H1 (cell line): ENCODE measurements around the gene ZDHHC11B. TPM values are rescaled to one million over a fixed set of nuclear protein-coding genes. Genes with fewer than 3 reads are reported as not detected.

Source experiments
- CTCF ChIA-PET: fragments of 300-600 bp; sonication (Branson Sonifier 250); formaldehyde crosslinking; loops from one replicate; lab custom pipeline; 2021; ENCODE audit not compliant: partially characterized antibody; lab: Charles Lee
- POLR2A ChIA-PET: fragments of 300-600 bp; sonication (Branson Sonifier 250); formaldehyde crosslinking; loops from one replicate; lab custom pipeline; 2021; ENCODE audit warnings: inconsistent platforms; ENCODE audit not compliant: partially characterized antibody; lab: Charles Lee
- DNase-seq, 2 experiments: peaks; one replicate each; pipeline versions ENCODE4 v3.0.0 to v3.0.0-alpha.2; 2010 to 2022; ENCODE audit warnings: low spot score in 2 of 2, low read depth in 1 of 2, mixed read lengths in 1 of 2
- FAIRE-seq: peaks from 2 replicates; lab custom pipeline; 2011; peaks lifted over from hg19 to GRCh38; lab: Jason Lieb, UNC
- H2AFZ ChIP-seq: 2 replicates; pipeline ENCODE4 v1.8.1; 2012; ENCODE audit warnings: low read length, inconsistent platforms
- H2AK5ac ChIP-seq: 2 replicates; pipeline ENCODE4 v1.6.1; 2013; ENCODE audit warnings: low read depth, low read length
- H2BK120ac ChIP-seq: replicated peaks from 2 replicates; pipeline ENCODE3; 2013; ENCODE audit warnings: low read depth, low read length, inconsistent platforms
- H2BK12ac ChIP-seq: 2 replicates; pipeline ENCODE4 v1.6.1; 2013; ENCODE audit warnings: low read depth, low read length
- H2BK15ac ChIP-seq: 2 replicates; pipeline ENCODE4 v1.6.1; 2013; ENCODE audit warnings: low read length
- H2BK20ac ChIP-seq: 2 replicates; pipeline ENCODE4 v1.6.1; 2013; ENCODE audit warnings: low read length
- H2BK5ac ChIP-seq: 2 replicates; pipeline ENCODE4 v1.6.1; 2013; ENCODE audit warnings: low read depth, low read length
- H3K14ac ChIP-seq: 2 replicates; pipeline ENCODE4 v1.6.1; 2013; ENCODE audit warnings: inconsistent platforms; ENCODE audit not compliant: insufficient read length
- H3K18ac ChIP-seq: 2 replicates; pipeline ENCODE4 v1.6.1; 2013; ENCODE audit warnings: low read length; ENCODE audit errors: extremely low read depth
- H3K23ac ChIP-seq: 2 replicates; pipeline ENCODE4 v1.6.1; 2013; ENCODE audit warnings: inconsistent platforms; ENCODE audit not compliant: insufficient read length
- H3K23me2 ChIP-seq: 2 replicates; pipeline ENCODE4 v1.6.1; 2013; ENCODE audit warnings: low read depth, low read length
- H3K27ac ChIP-seq: 2 replicates; pipeline ENCODE4 v1.6.1; 2011; ENCODE audit warnings: low read depth, low read length, inconsistent platforms
- H3K27me3 ChIP-seq, 4 experiments: replicated peaks in 1 of 4; 1 replicate in 1 of 4; 2 replicates in 3 of 4; pipeline versions ENCODE4 v1.6.1 to v1.8.1; 2011 to 2013; ENCODE audit warnings: low read length in 3 of 4, mild to moderate bottlenecking in 3 of 4, inconsistent platforms in 2 of 4, mixed read lengths in 2 of 4, moderate library complexity in 1 of 4; ENCODE audit not compliant: control insufficient read depth in 3 of 4, insufficient read depth in 3 of 4; ENCODE audit errors: extremely low read depth in 1 of 4
- H3K36me3 ChIP-seq, 4 experiments: 2 replicates each; pipeline versions ENCODE4 v1.6.1 to v1.8.1; 2011 to 2013; ENCODE audit warnings: mild to moderate bottlenecking in 4 of 4, low read length in 3 of 4, moderate library complexity in 2 of 4, control low read depth in 1 of 4, inconsistent platforms in 1 of 4; ENCODE audit not compliant: insufficient read depth in 4 of 4, control insufficient read depth in 2 of 4
- H3K4ac ChIP-seq: replicated peaks from 2 replicates; pipeline ENCODE3; 2013; ENCODE audit warnings: low read length, low read depth, mixed read lengths, inconsistent platforms; ENCODE audit not compliant: insufficient read length
- H3K4me1 ChIP-seq, 4 experiments: replicated peaks in 1 of 4; 1 replicate in 1 of 4; 2 replicates in 3 of 4; pipeline versions ENCODE4 v1.6.1 to v1.8.1; 2011 to 2013; ENCODE audit warnings: low read length in 3 of 4, inconsistent platforms in 2 of 4, mixed read lengths in 1 of 4; ENCODE audit not compliant: insufficient read depth in 4 of 4, control insufficient read depth in 3 of 4
- H3K4me2 ChIP-seq, 2 experiments: 2 replicates each; pipeline versions ENCODE4 v1.6.1 to v1.8.1; 2011 to 2013; ENCODE audit warnings: low read depth in 2 of 2, low read length in 2 of 2, control low read depth in 1 of 2, inconsistent platforms in 1 of 2, mild to moderate bottlenecking in 1 of 2; ENCODE audit not compliant: insufficient read depth in 1 of 2
- H3K4me3 ChIP-seq, 4 experiments: fragments of 200-600, 300-600 bp in 1 of 4; sonication (generic), shearing (Covaris generic), sonication (Bioruptor Twin) in 1 of 4; 2 replicates each; pipeline versions ENCODE4 v1.5.1 to v1.8.1; 2011 to 2016; ENCODE audit warnings: low read length in 4 of 4, low read depth in 3 of 4, control low read depth in 2 of 4, inconsistent platforms in 2 of 4, mild to moderate bottlenecking in 2 of 4, mixed read lengths in 1 of 4, moderate library complexity in 1 of 4; ENCODE audit not compliant: insufficient read depth in 2 of 4; ENCODE audit errors: extremely low read depth in 1 of 4
- H3K56ac ChIP-seq: replicated peaks from 2 replicates; pipeline ENCODE3; 2013; ENCODE audit warnings: low read depth, mild to moderate bottlenecking, mixed read lengths, low read length, inconsistent platforms; ENCODE audit not compliant: insufficient read length
- H3K79me1 ChIP-seq: 2 replicates; pipeline ENCODE4 v1.6.1; 2013; ENCODE audit warnings: low read depth, low read length, control low read depth
- H3K79me2 ChIP-seq, 2 experiments: 2 replicates each; pipeline versions ENCODE4 v1.6.1 to v1.8.1; 2012 to 2013; ENCODE audit warnings: low read length in 2 of 2, mild to moderate bottlenecking in 2 of 2, inconsistent platforms in 1 of 2; ENCODE audit not compliant: insufficient read depth in 2 of 2, control insufficient read depth in 1 of 2
- H3K9ac ChIP-seq, 4 experiments: replicated peaks in 1 of 4; 1 replicate in 1 of 4; 2 replicates in 3 of 4; pipeline versions ENCODE4 v1.6.1 to v1.8.1; 2011 to 2013; ENCODE audit warnings: low read depth in 3 of 4, low read length in 3 of 4, control low read depth in 2 of 4, mild to moderate bottlenecking in 2 of 4, moderate library complexity in 2 of 4, inconsistent platforms in 1 of 4; ENCODE audit errors: extremely low read depth in 1 of 4
- H3K9me3 ChIP-seq, 2 experiments: 2 replicates each; pipeline versions ENCODE4 v1.6.1 to v1.8.1; 2012 to 2013; ENCODE audit warnings: mild to moderate bottlenecking in 2 of 2, moderate library complexity in 2 of 2, control low read depth in 1 of 2, inconsistent platforms in 1 of 2, low read depth in 1 of 2, low read length in 1 of 2, mixed read lengths in 1 of 2; ENCODE audit not compliant: insufficient read depth in 2 of 2
- H4K20me1 ChIP-seq, 2 experiments: replicated peaks in 1 of 2; 2 replicates each; pipeline versions ENCODE3 to v1.8.1; 2011 to 2013; ENCODE audit warnings: inconsistent platforms in 2 of 2, low read length in 2 of 2, mild to moderate bottlenecking in 1 of 2; ENCODE audit not compliant: insufficient read depth in 2 of 2, control insufficient read depth in 1 of 2
- H4K5ac ChIP-seq: 2 replicates; pipeline ENCODE4 v1.6.1; 2013; ENCODE audit warnings: low read length, low read depth, mixed read lengths, inconsistent platforms; ENCODE audit not compliant: insufficient read length
- H4K8ac ChIP-seq: 2 replicates; pipeline ENCODE4 v1.8.0; 2013; ENCODE audit warnings: mild to moderate bottlenecking, moderate library complexity, low read length, inconsistent platforms; ENCODE audit not compliant: insufficient read depth; ENCODE audit errors: extremely low read depth
- H4K91ac ChIP-seq: replicated peaks from 2 replicates; pipeline ENCODE3; 2013; ENCODE audit warnings: low read length, mixed read lengths, inconsistent platforms; ENCODE audit not compliant: insufficient read length
- ATF2 ChIP-seq: IDR thresholded peaks from 2 replicates; pipeline ENCODE4 v1.6.1; 2012; ENCODE audit warnings: low read length, inconsistent platforms
- KDM5A ChIP-seq: fragments of 200-600 bp; IDR thresholded peaks from 2 replicates; pipeline ENCODE4 v1.7.1; 2012; ENCODE audit warnings: mild to moderate bottlenecking, low read length, inconsistent platforms, mixed read lengths
- POLR2A ChIP-seq, 2 experiments: IDR thresholded peaks; 1 replicate in 1 of 2; 2 replicates in 1 of 2; pipeline ENCODE4 v1.6.1; 2011; ENCODE audit warnings: low read depth in 2 of 2, low read length in 2 of 2, mild to moderate bottlenecking in 2 of 2; ENCODE audit errors: control extremely low read depth in 1 of 2
- WGBS, 2 experiments: shearing (Covaris generic) in 1 of 2; methylation state at CpG; one replicate each; pipeline versions ENCODE4 v1.1.6 to v1.1.7; 2013 to 2015; ENCODE audit warnings: low lambda C conversion rate in 2 of 2, mixed read lengths in 2 of 2, inconsistent platforms in 1 of 2, low coverage in 1 of 2, missing lambda C conversion rate in 1 of 2; ENCODE audit not compliant: insufficient replicate concordance in 2 of 2, insufficient coverage in 1 of 2, insufficient read length in 1 of 2; ENCODE audit errors: extremely low coverage in 1 of 2, missing lambda C conversion rate in 1 of 2; 5-methylcytosine and 5-hydroxymethylcytosine counted together
- polyA plus RNA-seq, 7 experiments: library from polyadenylated mRNA; depleted of rRNA in 3 of 7; stranded (reverse) in 5 of 7; unstranded in 2 of 7; fragments of >200 nt in 5 of 7; fragments of 200-250 nt in 2 of 7; gene quantifications; 1 replicate in 5 of 7; 2 replicates in 1 of 7; 4 replicates in 1 of 7; pipeline versions ENCODE4 v1.2.1 to v1.2.3, GENCODE V29; 2011 to 2013; ENCODE audit warnings: missing spikeins in 2 of 7, mixed read lengths in 2 of 7
- total RNA-seq: library from RNA; stranded (reverse); fragmentation: NEBNext Ultra II Directional; extraction: Animal tissue kit (Norgen Biotek cat#: 25700); gene quantifications from 2 replicates; pipeline ENCODE4 v1.2.1, GENCODE V29; 2021

Gene ZDHHC11B
- total and polyA plus RNA-seq, 2 of the 8 experiments (the other 6 are each of a cell fraction or from before 2014, with no cell fraction given): 0.29 to 2.5 TPM

- no peak overlapping the region for H3K27ac ChIP-seq
- no peak overlapping the region for H2AFZ ChIP-seq
- POLR2A ChIA-PET: interaction anchor here (1.2 to 1.7 kb wide), 2 partner anchors 9 to 229 kb away, joined by 3 to 5 read pairs; partner anchors contain the start of genes BRD9 and TRIP13
- H3K14ac ChIP-seq: no peak overlapping the region
- H4K91ac ChIP-seq: no peak overlapping the region
- H3K23me2 ChIP-seq: no peaks in the 10 kb centered on the region
- H3K18ac ChIP-seq: no peak overlapping the region
- no peak for TF ChIP-seq KDM5A
- TF ChIP-seq POLR2A (IDR thresholded peaks at IDR 0.05; ENCODE audit: control extremely low read depth in 1 of 2, low read depth in 2 of 2, low read length in 2 of 2): no peak
- TF ChIP-seq ATF2: no peak
- no peak overlapping the region for H4K8ac ChIP-seq
- H4K20me1 ChIP-seq: peaks cover 7 to 18% of the 10 kb centered on the region in 2 experiments
- H3K79me2 ChIP-seq: no peaks in the 10 kb centered on the region
- no peak overlapping the region for H2BK5ac ChIP-seq
- WGBS, 2 experiments: 94% methylated on average over 37 of the region's 38 CpGs; no CpG with 5 or more reads in 1 of the 2 experiments
- no peak overlapping the region for H3K23ac ChIP-seq
- H2BK120ac ChIP-seq: no peak overlapping the region
- peaks cover 6% of the 10 kb centered on the region for H3K79me1 ChIP-seq
- H3K4ac ChIP-seq: no peak overlapping the region
- DNase-seq (no peak), FAIRE-seq (no peak)
- no peak overlapping the region for H3K4me3 ChIP-seq
- no peak overlapping the region for H2BK12ac ChIP-seq
- H2AK5ac ChIP-seq: no peak overlapping the region
- no peak overlapping the region for H4K5ac ChIP-seq
- peaks cover 0 to 2% (median 0%) of the 10 kb centered on the region in 4 experiments; a peak in 1 of 7 replicates for H3K4me1 ChIP-seq
- CTCF ChIA-PET: no interaction called here
- H3K9me3 ChIP-seq: no peaks in the 10 kb centered on the region
- H3K27me3 ChIP-seq: no peaks in the 10 kb centered on the region
- H3K4me2 ChIP-seq: no peak overlapping the region
- no peak overlapping the region for H2BK15ac ChIP-seq
- H2BK20ac ChIP-seq: no peak overlapping the region
- peaks cover 7 to 41% (median 14%) of the 10 kb centered on the region in 4 experiments; a peak in 7 of 8 replicates for H3K36me3 ChIP-seq
- H3K9ac ChIP-seq: no peak overlapping the region
- no peak overlapping the region for H3K56ac ChIP-seq
Measured at GRCh38 chr5:663436-664342, 120.8 kb downstream of the ZDHHC11B start.
